IPS-20b (cell line): ENCODE data around the gene MAN1A1.
"Not testable (repeated sequence)": the region's sequence is repeated elsewhere in the genome, so short reads cannot be mapped to it uniquely, and the experiment has no call there.

Experiments used
- H3K27ac ChIP-seq: one replicate; pipeline ENCODE4 v1.5.1; 2013; ENCODE audit warnings: low read length
- H3K27me3 ChIP-seq: 2 replicates; pipeline ENCODE4 v1.6.1; 2013; ENCODE audit warnings: mild to moderate bottlenecking, low read length, inconsistent platforms; ENCODE audit not compliant: insufficient read depth
- H3K36me3 ChIP-seq: 2 replicates; pipeline ENCODE4 v1.6.1; 2013; ENCODE audit warnings: low read depth, mild to moderate bottlenecking, inconsistent platforms, low read length, moderate library complexity; ENCODE audit not compliant: insufficient read depth
- H3K4me1 ChIP-seq: 2 replicates; pipeline ENCODE4 v1.6.1; 2013; ENCODE audit warnings: mild to moderate bottlenecking, control low read depth, inconsistent platforms, low read length, moderate library complexity; ENCODE audit not compliant: insufficient read depth
- H3K4me3 ChIP-seq: 2 replicates; pipeline ENCODE4 v1.5.1; 2013; ENCODE audit warnings: mild to moderate bottlenecking, low read length, inconsistent platforms
- H3K9ac ChIP-seq: 2 replicates; pipeline ENCODE4 v1.6.1; 2013; ENCODE audit warnings: low read depth, mild to moderate bottlenecking, inconsistent platforms, low read length, moderate library complexity
- H3K9me3 ChIP-seq: 2 replicates; pipeline ENCODE4 v1.6.1; 2013; ENCODE audit warnings: mild to moderate bottlenecking, low read depth, low read length, inconsistent platforms; ENCODE audit not compliant: insufficient read depth

MAN1A1 gene

DNA sequence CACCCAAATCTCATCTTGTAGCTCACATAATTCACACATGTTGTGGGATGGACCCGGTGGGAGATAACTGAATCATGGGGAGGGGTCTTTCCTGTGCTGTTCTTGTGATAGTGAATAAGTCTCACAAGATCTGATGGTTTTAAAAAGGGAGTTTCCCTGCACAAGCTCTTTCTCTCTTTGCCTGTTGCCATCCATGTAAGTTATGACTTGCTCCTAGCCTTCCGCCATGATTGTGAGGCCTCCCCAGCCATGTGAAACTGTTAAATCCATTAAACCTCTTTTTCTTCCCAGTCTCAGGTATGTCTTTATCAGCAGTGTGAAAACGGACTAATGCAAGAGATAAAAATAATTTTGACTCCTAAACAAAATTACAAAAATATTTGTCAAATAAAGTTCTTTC, 58.5 kb downstream of the MAN1A1 start:
- H3K9ac ChIP-seq, H3K27me3 ChIP-seq, H3K36me3 ChIP-seq, H3K4me1 ChIP-seq, H3K9me3 ChIP-seq, H3K27ac ChIP-seq, H3K4me3 ChIP-seq: not testable (repeated sequence)

DNA sequence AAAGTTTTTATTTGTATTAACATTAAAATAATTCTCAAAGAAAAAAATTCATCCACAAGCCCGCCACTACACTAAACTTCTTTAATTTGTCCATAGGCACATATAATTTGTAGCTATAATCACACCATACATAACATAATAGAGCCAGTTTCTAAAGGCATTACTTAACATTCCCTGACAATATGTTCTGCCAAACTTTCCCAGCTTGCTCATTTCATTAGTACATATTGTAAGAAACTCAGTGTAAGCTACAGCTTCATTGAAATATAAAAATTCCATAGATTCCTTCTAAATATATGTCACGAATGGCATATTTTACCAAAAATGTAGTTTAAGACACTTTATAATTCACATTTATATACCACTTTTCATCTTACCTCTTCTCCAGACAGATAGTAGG, 59.3 kb downstream of the MAN1A1 start:
- no peak overlapping the region for H3K27ac ChIP-seq
- no peak overlapping the region for H3K4me3 ChIP-seq
- no peaks in the 10 kb centered on the region for H3K4me1 ChIP-seq
- H3K36me3 ChIP-seq, result no peaks in the 10 kb centered on the region
- H3K27me3 ChIP-seq, result no peaks in the 10 kb centered on the region
- no peaks in the 10 kb centered on the region for H3K9me3 ChIP-seq
- no peak overlapping the region for H3K9ac ChIP-seq

DNA sequence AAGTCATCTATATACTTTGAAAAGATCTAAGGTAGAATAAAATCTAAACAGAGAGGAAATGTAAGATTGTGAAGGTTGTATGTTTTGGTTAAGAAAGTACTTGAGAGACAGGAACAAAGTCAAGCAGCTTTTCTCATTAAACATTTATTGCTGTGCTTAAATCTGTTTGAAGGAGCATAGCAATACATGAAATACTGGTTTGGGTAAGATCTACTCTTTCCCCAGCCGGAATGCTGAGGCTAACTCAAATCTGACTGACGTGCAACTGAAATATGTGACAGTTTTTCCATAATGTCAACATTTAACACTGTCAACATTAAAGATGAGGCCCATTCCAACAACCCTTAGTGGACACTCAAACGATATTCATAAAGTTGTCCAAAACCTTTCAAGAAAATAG, 59.9 kb downstream of the MAN1A1 start:
- no peaks in the 10 kb centered on the region for H3K36me3 ChIP-seq
- no peak overlapping the region for H3K27ac ChIP-seq
- H3K4me1 ChIP-seq, result no peaks in the 10 kb centered on the region
- no peaks in the 10 kb centered on the region for H3K27me3 ChIP-seq
- H3K9ac ChIP-seq, result no peak overlapping the region
- no peaks in the 10 kb centered on the region; the same call in 1 of the 2 replicates for H3K9me3 ChIP-seq
- no peak overlapping the region for H3K4me3 ChIP-seq

DNA sequence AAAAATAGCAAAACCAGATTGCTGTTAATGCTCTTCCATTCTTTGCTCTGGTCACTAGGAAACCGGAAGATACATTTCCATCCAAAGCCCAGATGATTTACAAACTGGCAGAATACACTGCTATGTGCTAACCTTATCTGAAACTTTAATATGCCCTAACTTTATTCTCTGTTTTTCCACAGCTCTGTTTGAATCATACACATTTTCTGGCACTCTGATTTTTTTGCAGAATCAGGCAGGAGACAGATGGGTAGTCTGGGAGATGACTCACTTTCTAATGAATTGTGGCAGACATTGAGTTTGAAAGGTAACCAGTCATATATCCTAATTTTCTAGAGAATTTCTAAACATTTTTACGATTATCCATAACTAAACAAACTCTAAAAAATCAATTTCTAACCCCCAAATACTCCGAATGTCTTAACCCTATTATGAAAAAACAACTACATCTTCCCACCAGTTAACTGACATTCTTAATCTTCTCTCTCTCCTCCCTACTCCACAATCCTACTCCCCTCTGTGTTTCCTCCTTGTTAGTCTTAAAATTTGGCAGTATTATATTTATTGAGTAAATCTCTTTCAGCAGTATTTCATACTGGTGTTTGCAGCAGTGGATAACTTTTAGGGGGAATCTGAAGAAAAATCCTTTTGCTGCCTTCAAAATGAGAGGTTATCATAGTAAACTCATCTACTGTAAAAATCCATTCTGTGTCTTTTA, 63.5 kb downstream of the MAN1A1 start:
- Histone ChIP-seq H3K27ac (no peak overlapping the region), H3K9me3 (no peaks in the 10 kb centered on the region; the same call in 1 of the 2 replicates), H3K27me3 (no peaks in the 10 kb centered on the region), H3K9ac (no peak overlapping the region), H3K36me3 (no peaks in the 10 kb centered on the region), H3K4me1 (no peaks in the 10 kb centered on the region; the same call in 1 of the 2 replicates), H3K4me3 (no peak overlapping the region)

DNA sequence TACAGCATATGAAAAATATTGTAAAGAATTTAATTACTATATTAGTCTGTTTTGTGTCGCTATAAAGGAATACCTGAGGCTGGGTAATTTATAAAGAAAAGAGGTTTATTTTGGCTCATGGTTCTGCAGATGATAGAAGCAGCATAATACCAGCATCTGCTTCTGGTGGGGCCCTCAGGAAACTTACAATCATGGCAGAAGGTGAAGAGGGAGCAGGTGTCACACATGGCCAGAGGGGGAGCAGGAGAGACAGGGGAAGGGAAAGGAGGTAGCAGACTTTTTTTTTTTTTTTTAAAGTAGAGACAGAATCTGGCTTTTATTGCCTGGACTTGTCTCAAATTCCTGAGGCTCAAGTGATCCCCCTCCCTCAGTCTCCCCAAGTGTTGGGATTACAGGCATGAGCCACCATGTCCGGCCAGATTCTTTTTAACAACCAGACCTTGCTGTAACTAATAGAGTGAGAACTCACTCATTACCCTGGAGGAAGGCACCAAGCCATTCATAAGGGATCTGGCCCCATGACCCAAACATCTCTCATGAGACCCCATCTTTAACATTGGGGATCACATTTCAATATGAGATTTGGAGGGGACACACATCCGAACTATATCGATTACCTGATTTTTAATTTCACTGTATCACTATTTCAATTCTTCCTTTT, 64.6 kb downstream of the MAN1A1 start:
- no peak overlapping the region for H3K27ac ChIP-seq
- H3K27me3 ChIP-seq, result no peaks in the 10 kb centered on the region
- no peak overlapping the region for H3K4me3 ChIP-seq
- H3K4me1 ChIP-seq, result no peaks in the 10 kb centered on the region; the same call in 1 of the 2 replicates
- H3K9ac ChIP-seq, result no peak overlapping the region
- H3K9me3 ChIP-seq, result no peaks in the 10 kb centered on the region; the same call in 1 of the 2 replicates
- H3K36me3 ChIP-seq, result no peaks in the 10 kb centered on the region

DNA sequence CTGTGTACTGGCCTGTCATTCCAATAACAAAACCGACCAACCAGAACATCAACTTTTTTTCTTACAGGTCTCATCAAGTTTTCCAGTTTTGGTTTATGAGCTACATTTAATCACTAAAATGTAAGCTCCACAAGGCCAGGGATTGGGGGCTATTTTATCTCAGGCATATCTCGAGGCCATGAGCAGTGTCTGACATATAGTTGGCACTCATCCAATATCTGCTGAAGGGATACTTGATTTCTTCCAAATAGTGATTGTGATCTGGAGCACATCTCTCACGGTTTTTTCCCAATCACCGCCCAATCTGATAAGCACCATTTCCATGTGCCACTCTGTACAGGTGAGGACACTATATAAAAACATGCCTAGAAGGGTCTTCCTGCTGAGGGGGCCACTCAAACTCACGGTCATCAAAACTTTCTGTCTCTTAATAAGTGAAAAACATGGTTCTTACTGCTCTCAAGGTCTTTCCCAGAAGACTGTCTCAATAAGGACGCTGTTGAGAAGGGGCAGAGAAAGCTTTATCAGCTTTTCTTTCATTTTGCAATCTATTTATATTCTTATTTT, 65.5 kb downstream of the MAN1A1 start:
- Histone ChIP-seq H3K4me1 (no peaks in the 10 kb centered on the region; the same call in 1 of the 2 replicates), H3K36me3 (no peaks in the 10 kb centered on the region), H3K4me3 (no peak overlapping the region), H3K27me3 (no peaks in the 10 kb centered on the region), H3K9ac (no peak overlapping the region), H3K9me3 (no peaks in the 10 kb centered on the region; the same call in 1 of the 2 replicates), H3K27ac (no peak overlapping the region)

DNA sequence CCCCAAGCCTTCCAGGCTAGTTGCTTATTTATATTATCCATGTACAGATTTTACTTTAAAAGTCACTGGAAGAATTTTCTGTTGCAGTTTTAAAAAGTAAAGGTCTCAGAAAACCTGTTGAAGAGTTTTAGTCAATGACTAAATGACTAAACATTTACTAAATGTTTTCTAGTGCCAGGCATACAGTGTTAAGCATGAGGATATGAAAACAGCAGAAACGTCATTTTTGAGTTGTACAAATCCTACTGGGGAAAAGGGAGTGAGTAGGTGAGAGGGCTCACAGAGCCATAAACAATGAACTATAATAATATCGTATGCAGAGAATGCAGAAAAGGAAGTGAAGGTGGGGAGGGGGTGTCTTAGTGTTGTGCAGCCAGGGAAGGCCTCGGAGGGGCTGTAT, 66.3 kb downstream of the MAN1A1 start:
- Histone ChIP-seq H3K27me3 (no peaks in the 10 kb centered on the region), H3K9me3 (no peaks in the 10 kb centered on the region; the same call in 1 of the 2 replicates), H3K27ac (no peak overlapping the region), H3K4me3 (no peak overlapping the region), H3K9ac (no peak overlapping the region), H3K36me3 (no peaks in the 10 kb centered on the region), H3K4me1 (no peaks in the 10 kb centered on the region; the same call in 1 of the 2 replicates)

DNA sequence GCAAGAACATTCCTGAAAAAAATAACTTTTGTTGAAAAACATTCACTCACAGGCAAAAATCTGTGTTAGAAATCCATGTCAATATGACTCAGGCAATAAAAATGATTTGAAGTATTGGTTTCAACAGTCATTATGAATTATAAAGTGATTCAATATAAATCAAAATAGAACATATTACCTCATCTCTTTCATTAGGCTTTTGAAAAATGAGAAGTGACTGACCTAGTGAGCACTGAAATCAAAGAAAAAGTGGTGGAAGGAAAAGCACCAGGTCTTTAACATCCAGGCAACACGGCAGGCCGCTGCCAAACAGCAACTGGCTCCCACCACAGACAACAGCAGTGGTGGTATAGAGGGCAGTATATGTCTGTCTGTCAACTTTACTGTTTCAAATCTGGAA, 68.9 kb downstream of the MAN1A1 start:
- no peaks in the 10 kb centered on the region; the same call in 1 of the 2 replicates for H3K4me1 ChIP-seq
- H3K4me3 ChIP-seq, result no peak overlapping the region
- H3K27me3 ChIP-seq, result no peaks in the 10 kb centered on the region
- no peaks in the 10 kb centered on the region for H3K36me3 ChIP-seq
- H3K9ac ChIP-seq, result no peak overlapping the region
- no peak overlapping the region for H3K27ac ChIP-seq
- no peaks in the 10 kb centered on the region; the same call in 1 of the 2 replicates for H3K9me3 ChIP-seq

DNA sequence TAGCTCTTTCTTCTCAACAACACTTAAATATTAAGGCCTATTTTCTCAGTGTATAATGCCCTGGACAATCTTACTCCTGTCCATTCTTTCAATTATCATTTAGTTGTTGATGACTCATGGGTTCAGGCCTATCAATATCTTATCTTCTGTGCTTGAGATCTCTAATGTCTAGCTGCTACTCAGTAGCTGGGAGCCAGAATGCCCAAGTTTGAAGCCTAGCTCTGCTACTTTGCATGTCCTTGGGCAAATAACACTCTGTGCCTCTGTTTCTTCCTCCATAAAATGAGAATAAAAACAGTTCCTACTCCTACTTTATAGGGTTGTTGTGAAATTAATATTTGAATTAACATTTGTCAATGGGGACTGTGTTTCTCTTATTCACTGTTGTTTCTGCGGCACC, 69.5 kb downstream of the MAN1A1 start:
- Histone ChIP-seq H3K9me3 (no peaks in the 10 kb centered on the region; the same call in 1 of the 2 replicates), H3K36me3 (no peaks in the 10 kb centered on the region), H3K27ac (no peak overlapping the region), H3K4me1 (no peaks in the 10 kb centered on the region; the same call in 1 of the 2 replicates), H3K9ac (no peak overlapping the region), H3K4me3 (no peak overlapping the region), H3K27me3 (no peaks in the 10 kb centered on the region)

DNA sequence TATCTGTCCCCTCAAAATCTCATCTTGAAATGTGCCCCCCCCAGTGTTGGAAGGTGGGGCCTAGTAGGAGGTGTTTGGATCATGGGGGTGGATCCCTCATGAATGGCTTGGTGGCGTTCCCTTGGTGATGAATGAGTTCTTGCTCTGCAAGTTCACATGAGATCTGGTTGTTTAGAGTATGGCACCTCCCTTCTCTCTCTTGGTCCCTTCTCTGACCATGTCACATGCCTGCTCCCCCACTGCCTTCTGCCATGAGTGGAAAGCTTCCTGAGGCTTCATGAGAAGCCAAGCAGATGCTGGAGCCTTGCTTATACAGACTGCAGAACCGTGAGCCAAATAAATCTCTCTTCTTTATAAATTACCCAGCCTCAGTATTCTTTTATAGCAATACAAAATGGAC, 70.9 kb downstream of the MAN1A1 start:
- no peaks in the 10 kb centered on the region for H3K9me3 ChIP-seq
- H3K36me3 ChIP-seq, result no peaks in the 10 kb centered on the region
- no peaks in the 10 kb centered on the region; the same call in 1 of the 2 replicates for H3K4me1 ChIP-seq
- no peaks in the 10 kb centered on the region for H3K27me3 ChIP-seq
- H3K4me3 ChIP-seq, result no peak overlapping the region
- no peak overlapping the region for H3K9ac ChIP-seq
- no peak overlapping the region for H3K27ac ChIP-seq

DNA sequence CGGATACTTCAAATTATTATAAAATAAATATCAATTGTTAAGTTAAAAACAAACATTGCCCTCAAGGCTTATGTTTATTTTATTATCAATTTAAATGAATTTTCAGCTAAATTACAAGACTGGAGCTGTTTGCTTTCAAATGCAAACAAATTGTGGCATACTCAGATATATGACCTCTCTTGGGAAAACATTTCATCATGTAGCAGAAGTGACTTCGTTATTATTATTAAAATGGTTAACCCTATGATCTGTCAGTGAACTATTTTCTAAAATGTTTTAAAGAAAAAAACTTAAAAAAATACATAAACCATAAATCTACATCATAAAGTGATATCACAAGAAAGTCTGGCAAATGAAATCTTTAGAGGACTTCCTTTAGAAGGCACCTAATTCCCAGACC, 72.5 kb downstream of the MAN1A1 start:
- no peaks in the 10 kb centered on the region for H3K36me3 ChIP-seq

DNA sequence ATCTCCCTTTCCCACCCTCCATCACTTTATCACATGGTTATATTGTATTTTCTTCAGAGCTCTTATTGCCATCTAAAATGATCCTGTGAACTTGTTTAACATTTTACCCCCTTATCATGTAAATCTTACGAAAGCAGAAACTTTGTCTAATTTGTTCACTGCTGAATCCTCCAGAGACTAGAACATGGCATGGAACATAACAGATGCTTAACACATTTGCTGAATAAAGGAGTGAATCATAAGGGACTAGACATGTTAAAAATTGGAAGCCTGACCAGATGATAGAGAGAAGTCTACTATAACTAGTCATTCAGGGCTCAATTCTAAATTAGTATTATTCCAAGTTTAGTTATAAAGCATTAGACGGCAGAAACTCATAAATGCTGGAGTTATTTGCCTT, 73.3 kb downstream of the MAN1A1 start:
- H3K27me3 ChIP-seq, result no peaks in the 10 kb centered on the region
- no peak overlapping the region for H3K4me3 ChIP-seq
- H3K4me1 ChIP-seq, result no peaks in the 10 kb centered on the region
- no peaks in the 10 kb centered on the region for H3K36me3 ChIP-seq
- no peak overlapping the region for H3K27ac ChIP-seq
- H3K9ac ChIP-seq, result no peak overlapping the region
- H3K9me3 ChIP-seq, result no peaks in the 10 kb centered on the region

More for the DNA sequence above, 72.5 kb downstream of the MAN1A1 start:
- Histone ChIP-seq H3K27me3 (no peaks in the 10 kb centered on the region), H3K4me3 (no peak overlapping the region), H3K9me3 (no peaks in the 10 kb centered on the region), H3K27ac (no peak overlapping the region), H3K9ac (no peak overlapping the region), H3K4me1 (no peaks in the 10 kb centered on the region)
